Measurements from ENCODE around the gene RAC2. TPM values are rescaled to one million over a fixed set of nuclear protein-coding genes. Genes with fewer than 3 reads are reported as not detected.

RAC2 gene
- total RNA-seq, 4 donors from 2014 or later, result 10.0 to 124 (median 20.6) TPM

- Histone ChIP-seq H3K4me1 (peaks cover 0 to 60% (median 30%) of the 10 kb centered on the region in 4 donors), H3K36me3 (peaks cover 0 to 3% (median 0%) of the 10 kb centered on the region in 3 donors), H3K4me3 (no peak overlapping the region), H3K27me3 (no peaks in the 10 kb centered on the region), H3K27ac (peak overlapping the region in 2 of 4 donors; percentile 74 to 85), H3K9me3 (no peaks in the 10 kb centered on the region)
- TF ChIP-seq POLR2A (IDR thresholded peaks at IDR 0.05), result no peak
- no peak for TF ChIP-seq CTCF (IDR thresholded peaks at IDR 0.05)
- peak in 1 of 3 donors; percentile 63 for DNase-seq
These were observed 20.0 kb downstream of the RAC2 start for GRCh38 chr22:37223965-37224551.

- Histone ChIP-seq H3K36me3 (peaks cover 0 to 3% (median 0%) of the 10 kb centered on the region in 3 donors), H3K27me3 (no peaks in the 10 kb centered on the region), H3K4me3 (no peak overlapping the region), H3K9me3 (no peaks in the 10 kb centered on the region), H3K27ac (peak overlapping the region; percentile 36 to 85 (median 61)), H3K4me1 (peaks cover 0 to 45% (median 17%) of the 10 kb centered on the region in 4 donors)
- DNase-seq, result peak in 2 of 3 donors; percentile 74 to 79
- TF ChIP-seq CTCF (IDR thresholded peaks at IDR 0.05) (no peak), POLR2A (IDR thresholded peaks at IDR 0.05) (no peak)
These were observed 21.6 kb downstream of the RAC2 start for GRCh38 chr22:37222440-37222971.

GRCh38 chr22:37221424-37222333 lies 22.4 kb downstream of the RAC2 start:
- Histone ChIP-seq H3K4me1 (peaks cover 0 to 43% (median 17%) of the 10 kb centered on the region in 4 donors), H3K9me3 (no peaks in the 10 kb centered on the region), H3K4me3 (no peak overlapping the region), H3K27me3 (no peaks in the 10 kb centered on the region), H3K27ac (peak overlapping the region; percentile 36 to 85 (median 61)), H3K36me3 (peaks cover 0 to 3% (median 0%) of the 10 kb centered on the region in 3 donors)
- no peak for DNase-seq
- TF ChIP-seq POLR2A (IDR thresholded peaks at IDR 0.05) (no peak), CTCF (IDR thresholded peaks at IDR 0.05) (no peak)

GRCh38 chr22:37220543-37220981 lies 23.5 kb downstream of the RAC2 start:
- TF ChIP-seq CTCF (IDR thresholded peaks at IDR 0.05) (no peak), POLR2A (IDR thresholded peaks at IDR 0.05) (no peak)
- DNase-seq, result no peak
- peak overlapping the region in 2 of 4 donors; percentile 74 to 85 for H3K27ac ChIP-seq

GRCh38 chr22:37219533-37219932 lies 24.5 kb downstream of the RAC2 start:
- Histone ChIP-seq H3K4me3 (no peak overlapping the region), H3K36me3 (no peaks in the 10 kb centered on the region), H3K27me3 (no peaks in the 10 kb centered on the region), H3K9me3 (no peaks in the 10 kb centered on the region), H3K4me1 (peaks cover 0 to 38% (median 16%) of the 10 kb centered on the region in 4 donors), H3K27ac (peak overlapping the region; percentile 22 to 85 (median 70))
- no peak for DNase-seq
- TF ChIP-seq CTCF (IDR thresholded peaks at IDR 0.05), result no peak
- TF ChIP-seq POLR2A (IDR thresholded peaks at IDR 0.05), result no peak

More at GRCh38 chr22:37220543-37220981, 23.5 kb downstream of the RAC2 start:
- H3K9me3 ChIP-seq, result no peaks in the 10 kb centered on the region
- H3K4me3 ChIP-seq, result no peak overlapping the region
- H3K4me1 ChIP-seq, result peaks cover 0 to 38% (median 17%) of the 10 kb centered on the region in 4 donors
- H3K27me3 ChIP-seq, result no peaks in the 10 kb centered on the region
- peaks cover 0 to 2% (median 0%) of the 10 kb centered on the region in 3 donors for H3K36me3 ChIP-seq

All from Peyer's patch (tissue), 4 donors.